Progenitor cell of endocrine pancreas (in vitro differentiated cells): ENCODE data around the gene YOD1. TPM values are rescaled to one million over a fixed set of nuclear protein-coding genes. Genes with fewer than 3 reads are reported as not detected.

Experiments used
- DNase-seq: peaks from one replicate; pipeline ENCODE4 v3.0.0; 2021; ENCODE audit warnings: low spot score; ENCODE audit not compliant: unreplicated experiment
- H3K27ac Mint-ChIP-seq: 2 replicates; pipeline ENCODE4 v1.8.0; 2021; ENCODE audit warnings: mild to moderate bottlenecking, moderate library complexity, mixed read lengths
- H3K27me3 Mint-ChIP-seq: 2 replicates; pipeline ENCODE4 v1.8.0; 2021; ENCODE audit warnings: mixed read lengths
- H3K36me3 Mint-ChIP-seq: 2 replicates; pipeline ENCODE4 v1.8.0; 2022; ENCODE audit warnings: mixed read lengths; ENCODE audit not compliant: insufficient read depth
- H3K4me1 Mint-ChIP-seq: 2 replicates; pipeline ENCODE4 v1.8.0; 2021; ENCODE audit warnings: low read depth, mixed read lengths
- H3K4me3 Mint-ChIP-seq: 2 replicates; pipeline ENCODE4 v1.8.0; 2021; ENCODE audit warnings: low read depth, mild to moderate bottlenecking, moderate library complexity, mixed read lengths
- H3K9me3 Mint-ChIP-seq: 2 replicates; pipeline ENCODE4 v1.8.0; 2021; ENCODE audit warnings: low read depth, mixed read lengths
- total RNA-seq: library from RNA; stranded (reverse); gene quantifications from 2 replicates; pipeline ENCODE4 v1.2.1, GENCODE V29; 2021
- TF ChIP-seq, protein P1 (sequence below): fragments of 200-600 bp; sonication (generic); IDR thresholded peaks from one replicate; pipeline ENCODE4 v1.5.0; 2021; ENCODE audit warnings: antibody characterized with exemption, mild to moderate bottlenecking; ENCODE audit not compliant: unreplicated experiment

Gene YOD1
- total RNA-seq, 1 donor from 2014 or later, result 8.7 TPM

DNA sequence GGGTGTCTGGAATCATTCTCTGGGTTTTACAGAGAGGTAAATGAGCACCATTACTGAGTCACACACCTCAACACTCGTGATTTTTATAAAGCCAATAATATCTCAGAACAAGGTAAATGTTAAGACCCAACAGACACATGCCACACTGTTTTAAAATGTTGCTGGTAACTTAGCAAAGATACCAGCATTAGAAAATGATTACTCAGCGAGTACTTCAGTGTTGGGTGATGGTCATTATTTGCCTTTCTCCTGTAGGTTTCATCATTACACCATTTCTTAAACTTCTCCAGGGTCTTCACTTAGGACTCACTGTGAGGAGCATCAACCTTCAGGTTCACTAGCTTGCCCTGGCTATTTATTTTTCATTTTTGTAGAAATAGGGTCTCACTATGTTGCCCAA is 30.8 kb upstream of the YOD1 start:
- TF ChIP-seq, protein P1, sequence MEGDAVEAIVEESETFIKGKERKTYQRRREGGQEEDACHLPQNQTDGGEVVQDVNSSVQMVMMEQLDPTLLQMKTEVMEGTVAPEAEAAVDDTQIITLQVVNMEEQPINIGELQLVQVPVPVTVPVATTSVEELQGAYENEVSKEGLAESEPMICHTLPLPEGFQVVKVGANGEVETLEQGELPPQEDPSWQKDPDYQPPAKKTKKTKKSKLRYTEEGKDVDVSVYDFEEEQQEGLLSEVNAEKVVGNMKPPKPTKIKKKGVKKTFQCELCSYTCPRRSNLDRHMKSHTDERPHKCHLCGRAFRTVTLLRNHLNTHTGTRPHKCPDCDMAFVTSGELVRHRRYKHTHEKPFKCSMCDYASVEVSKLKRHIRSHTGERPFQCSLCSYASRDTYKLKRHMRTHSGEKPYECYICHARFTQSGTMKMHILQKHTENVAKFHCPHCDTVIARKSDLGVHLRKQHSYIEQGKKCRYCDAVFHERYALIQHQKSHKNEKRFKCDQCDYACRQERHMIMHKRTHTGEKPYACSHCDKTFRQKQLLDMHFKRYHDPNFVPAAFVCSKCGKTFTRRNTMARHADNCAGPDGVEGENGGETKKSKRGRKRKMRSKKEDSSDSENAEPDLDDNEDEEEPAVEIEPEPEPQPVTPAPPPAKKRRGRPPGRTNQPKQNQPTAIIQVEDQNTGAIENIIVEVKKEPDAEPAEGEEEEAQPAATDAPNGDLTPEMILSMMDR, result no peak
- H3K4me3 Mint-ChIP-seq, result no peak overlapping the region
- peaks cover 14% of the 10 kb centered on the region for H3K27me3 Mint-ChIP-seq
- H3K36me3 Mint-ChIP-seq, result no peaks in the 10 kb centered on the region
- no peak for DNase-seq
- H3K4me1 Mint-ChIP-seq, result peaks cover 9% of the 10 kb centered on the region
- H3K27ac Mint-ChIP-seq, result no peak overlapping the region
- H3K9me3 Mint-ChIP-seq, result no peaks in the 10 kb centered on the region

DNA sequence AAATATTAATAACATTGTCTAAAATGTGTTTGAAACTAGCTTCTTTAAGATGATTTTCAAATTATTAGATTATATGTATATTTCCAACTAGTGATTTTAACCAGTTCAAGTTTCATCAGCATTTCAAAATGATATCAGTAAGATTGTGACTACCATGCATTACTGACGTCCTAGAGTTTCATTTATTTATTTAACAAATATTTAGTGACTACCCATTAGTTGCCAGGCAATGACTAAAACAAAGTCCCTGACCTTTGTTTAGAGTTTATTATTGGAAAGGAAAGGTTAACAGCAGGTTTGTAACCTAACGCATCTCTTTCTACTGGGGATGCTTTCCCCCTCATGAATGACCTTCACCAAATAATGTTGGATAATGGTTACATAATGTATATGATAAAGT is 30.1 kb upstream of the YOD1 start:
- Mint-ChIP-seq H3K36me3 (no peaks in the 10 kb centered on the region), H3K9me3 (no peaks in the 10 kb centered on the region)
- TF ChIP-seq, protein P1, result no peak

DNA sequence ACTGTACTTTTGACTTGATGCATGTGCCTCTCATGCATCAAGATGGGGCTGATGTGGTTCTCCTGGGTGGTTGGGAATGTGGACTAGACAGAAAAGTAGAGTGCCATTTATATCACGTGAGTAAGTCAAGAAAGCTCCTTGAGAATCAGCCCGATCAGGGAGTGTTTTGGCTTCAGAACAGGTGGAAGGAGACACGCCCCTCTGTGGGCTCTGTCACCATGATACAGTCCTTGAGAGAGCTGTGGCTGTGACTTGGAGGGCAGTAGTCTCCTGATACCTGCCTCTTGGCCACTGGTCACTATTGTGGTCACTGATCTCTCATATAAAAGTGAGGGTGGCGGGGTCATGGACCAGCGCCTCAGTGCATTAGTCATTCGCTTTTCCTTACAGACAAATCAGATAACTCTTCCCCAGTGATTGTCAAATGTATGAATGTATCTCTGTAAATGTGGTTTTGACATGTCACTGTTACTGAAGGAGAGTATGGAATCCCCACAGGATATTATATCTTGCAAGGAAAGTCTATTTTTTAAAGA is 28.8 kb upstream of the YOD1 start:
- Mint-ChIP-seq H3K9me3 (no peaks in the 10 kb centered on the region), H3K4me3 (no peak overlapping the region), H3K27me3 (peaks cover 11% of the 10 kb centered on the region), H3K36me3 (no peaks in the 10 kb centered on the region), H3K4me1 (peaks cover 7% of the 10 kb centered on the region), H3K27ac (no peak overlapping the region)
- TF ChIP-seq, protein P1, result no peak
- no peak for DNase-seq

More for the DNA sequence above, 30.1 kb upstream of the YOD1 start:
- Mint-ChIP-seq H3K27me3 (peaks cover 11% of the 10 kb centered on the region), H3K4me1 (peaks cover 9% of the 10 kb centered on the region), H3K27ac (no peak overlapping the region), H3K4me3 (no peak overlapping the region)
- no peak for DNase-seq

DNA sequence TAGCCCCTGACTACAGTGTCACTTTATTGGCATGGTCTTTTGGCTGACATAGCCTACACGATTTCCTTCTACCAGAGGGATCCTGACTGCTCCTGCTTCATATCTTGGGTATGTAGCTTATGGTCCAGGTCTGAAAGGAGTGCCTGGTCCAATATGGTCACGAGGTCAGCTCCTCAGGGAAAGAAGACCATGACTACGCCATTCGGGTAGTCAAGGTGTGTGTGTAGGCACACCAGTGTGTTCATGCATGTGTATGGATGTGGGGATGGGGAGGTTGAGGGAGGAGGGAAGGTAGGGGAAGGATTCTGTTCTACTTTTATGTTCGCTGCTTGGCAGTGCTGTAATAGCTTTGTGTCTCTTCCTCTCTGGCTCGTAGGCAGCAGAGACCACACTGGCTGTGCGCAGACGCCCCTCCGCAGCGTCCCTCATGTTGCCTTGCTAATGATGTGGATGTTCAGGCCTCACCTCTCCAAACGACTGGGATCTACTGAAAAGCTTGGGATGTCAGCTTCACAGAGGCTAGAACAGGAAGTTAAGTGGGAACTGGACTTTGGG is 27.6 kb upstream of the YOD1 start:
- Mint-ChIP-seq H3K27me3 (peaks cover 3% of the 10 kb centered on the region), H3K4me3 (no peak overlapping the region), H3K9me3 (no peaks in the 10 kb centered on the region), H3K27ac (no peak overlapping the region), H3K36me3 (no peaks in the 10 kb centered on the region), H3K4me1 (peaks cover 4% of the 10 kb centered on the region)
- TF ChIP-seq, protein P1, result no peak
- no peak for DNase-seq

DNA sequence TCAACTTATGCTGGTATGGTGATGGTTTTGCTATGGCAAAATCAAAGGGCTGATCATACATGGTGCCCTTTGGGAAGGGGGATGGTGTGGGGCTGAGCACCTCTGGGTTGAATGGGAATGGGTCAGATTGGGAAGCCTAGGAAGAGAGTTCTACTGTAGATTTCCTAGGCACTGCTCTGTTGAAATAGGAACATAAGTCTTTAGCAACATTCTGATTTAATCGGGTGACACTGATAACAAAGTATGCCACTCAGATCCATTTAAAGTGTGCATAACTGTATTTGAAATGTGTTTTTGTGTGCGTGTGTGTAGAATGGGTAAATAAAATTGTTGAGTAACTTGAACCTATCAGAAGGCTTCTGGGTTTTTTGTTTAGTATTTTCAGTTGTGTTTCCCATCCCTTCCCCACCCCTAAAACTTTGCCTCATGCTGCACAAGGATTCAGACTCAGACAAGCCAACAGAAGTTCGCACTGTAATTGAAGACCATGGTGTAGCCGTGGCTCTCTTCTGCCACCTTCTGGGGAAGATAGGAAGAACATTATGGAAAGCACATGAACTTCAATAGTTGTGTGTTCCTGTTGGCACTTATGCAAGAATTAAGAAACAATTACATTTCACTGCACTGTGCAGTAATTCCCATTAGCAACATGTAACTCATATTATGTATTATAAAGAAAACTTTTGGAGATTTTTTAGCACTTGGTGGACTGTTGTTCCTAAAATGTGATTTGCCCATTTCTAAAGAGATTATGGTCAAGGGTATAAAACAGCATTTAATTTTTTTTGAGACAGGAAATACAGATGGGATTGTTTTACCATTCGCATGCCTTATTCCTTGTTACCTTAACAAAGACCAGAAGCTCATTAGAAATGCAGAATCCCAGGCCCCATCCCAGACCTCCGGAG is 26.7 kb upstream of the YOD1 start:
- DNase-seq, result peak; percentile 38
- Mint-ChIP-seq H3K4me1 (peaks cover 4% of the 10 kb centered on the region), H3K36me3 (no peaks in the 10 kb centered on the region), H3K9me3 (no peaks in the 10 kb centered on the region), H3K27ac (no peak overlapping the region), H3K27me3 (no peaks in the 10 kb centered on the region), H3K4me3 (no peak overlapping the region)
- TF ChIP-seq, protein P1, result peak; percentile 92
